ENCODE results near the gene SLC4A3. TPM values are rescaled to one million over a fixed set of nuclear protein-coding genes. Genes with fewer than 3 reads are reported as not detected.
A peak's percentile ranks its signal among the peaks of the same experiment; 100 is the strongest.

Gene SLC4A3
- total RNA-seq, 1 donor from 2014 or later: not detected

- Mint-ChIP-seq H3K4me3 (no peak overlapping the region), H3K36me3 (ENCODE audit: low read depth) (peaks cover 11% of the 10 kb centered on the region), H3K27ac (no peak overlapping the region), H3K9me3 (no peaks in the 10 kb centered on the region), H3K27me3 (ENCODE audit: insufficient read depth) (no peaks in the 10 kb centered on the region), H3K4me1 (ENCODE audit: low read depth) (peaks cover 7% of the 10 kb centered on the region)
- intact Hi-C loops (cut with micrococcal nuclease): no loop called here
- DNase-seq (ENCODE audit: low spot score): no peak
These were observed 12.4 kb upstream of the SLC4A3 start for GRCh38 chr2:219615036-219615435.

- Mint-ChIP-seq H3K4me1 (ENCODE audit: low read depth) (peaks cover 7% of the 10 kb centered on the region), H3K4me3 (no peak overlapping the region), H3K27ac (no peak overlapping the region), H3K36me3 (ENCODE audit: low read depth) (peaks cover 11% of the 10 kb centered on the region), H3K27me3 (ENCODE audit: insufficient read depth) (peaks cover 2% of the 10 kb centered on the region), H3K9me3 (no peaks in the 10 kb centered on the region)
- no peak for DNase-seq (ENCODE audit: low spot score)
- intact Hi-C loops (cut with micrococcal nuclease): no loop called here
These were observed 11.5 kb upstream of the SLC4A3 start for GRCh38 chr2:219615894-219616293.

GRCh38 chr2:219616550-219616949 lies 10.9 kb upstream of the SLC4A3 start:
- intact Hi-C loops (cut with micrococcal nuclease): no loop called here
- no peak for DNase-seq (ENCODE audit: low spot score)
- H3K36me3 Mint-ChIP-seq (ENCODE audit: low read depth): peaks cover 8% of the 10 kb centered on the region
- no peak overlapping the region for H3K4me3 Mint-ChIP-seq
- no peak overlapping the region for H3K27ac Mint-ChIP-seq
- no peaks in the 10 kb centered on the region for H3K9me3 Mint-ChIP-seq
- peaks cover 7% of the 10 kb centered on the region for H3K4me1 Mint-ChIP-seq (ENCODE audit: low read depth)
- peaks cover 6% of the 10 kb centered on the region for H3K27me3 Mint-ChIP-seq (ENCODE audit: insufficient read depth)

GRCh38 chr2:219618733-219619122 lies 8.7 kb upstream of the SLC4A3 start:
- no peaks in the 10 kb centered on the region for H3K9me3 Mint-ChIP-seq
- no peak overlapping the region for H3K27ac Mint-ChIP-seq
- no peaks in the 10 kb centered on the region for H3K4me1 Mint-ChIP-seq (ENCODE audit: low read depth)
- no peak for DNase-seq (ENCODE audit: low spot score)
- peaks cover 8% of the 10 kb centered on the region for H3K36me3 Mint-ChIP-seq (ENCODE audit: low read depth)
- intact Hi-C loops (cut with micrococcal nuclease): no loop called here
- H3K4me3 Mint-ChIP-seq: no peak overlapping the region
- peaks cover 7% of the 10 kb centered on the region for H3K27me3 Mint-ChIP-seq (ENCODE audit: insufficient read depth)

GRCh38 chr2:219619235-219619634 lies 8.2 kb upstream of the SLC4A3 start:
- Mint-ChIP-seq H3K9me3 (no peaks in the 10 kb centered on the region), H3K36me3 (ENCODE audit: low read depth) (peaks cover 8% of the 10 kb centered on the region), H3K27me3 (ENCODE audit: insufficient read depth) (peaks cover 7% of the 10 kb centered on the region), H3K4me1 (ENCODE audit: low read depth) (no peaks in the 10 kb centered on the region), H3K27ac (no peak overlapping the region), H3K4me3 (no peak overlapping the region)
- intact Hi-C loops (cut with micrococcal nuclease): no loop called here
- DNase-seq (ENCODE audit: low spot score): no peak

GRCh38 chr2:219620546-219620945 lies 6.9 kb upstream of the SLC4A3 start:
- Mint-ChIP-seq H3K36me3 (ENCODE audit: low read depth) (no peaks in the 10 kb centered on the region), H3K4me3 (no peak overlapping the region), H3K27ac (no peak overlapping the region), H3K27me3 (ENCODE audit: insufficient read depth) (peaks cover 16% of the 10 kb centered on the region), H3K9me3 (no peaks in the 10 kb centered on the region), H3K4me1 (ENCODE audit: low read depth) (no peaks in the 10 kb centered on the region)
- intact Hi-C loops (cut with micrococcal nuclease): no loop called here
- DNase-seq (ENCODE audit: low spot score): no peak

GRCh38 chr2:219621935-219622334 lies 5.5 kb upstream of the SLC4A3 start:
- no peak overlapping the region for H3K4me3 Mint-ChIP-seq
- intact Hi-C loops (cut with micrococcal nuclease): no loop called here
- no peak overlapping the region for H3K27ac Mint-ChIP-seq
- H3K4me1 Mint-ChIP-seq (ENCODE audit: low read depth): peaks cover 5% of the 10 kb centered on the region
- no peak for DNase-seq (ENCODE audit: low spot score)
- peaks cover 28% of the 10 kb centered on the region for H3K27me3 Mint-ChIP-seq (ENCODE audit: insufficient read depth)
- no peaks in the 10 kb centered on the region for H3K36me3 Mint-ChIP-seq (ENCODE audit: low read depth)
- H3K9me3 Mint-ChIP-seq: no peaks in the 10 kb centered on the region

- H3K27ac Mint-ChIP-seq: no peak overlapping the region
- H3K27me3 Mint-ChIP-seq (ENCODE audit: insufficient read depth): peaks cover 30% of the 10 kb centered on the region
- intact Hi-C loops (cut with micrococcal nuclease): no loop called here
- H3K4me1 Mint-ChIP-seq (ENCODE audit: low read depth): peaks cover 6% of the 10 kb centered on the region
- no peaks in the 10 kb centered on the region for H3K9me3 Mint-ChIP-seq
- H3K36me3 Mint-ChIP-seq (ENCODE audit: low read depth): no peaks in the 10 kb centered on the region
- DNase-seq (ENCODE audit: low spot score): no peak
- no peak overlapping the region for H3K4me3 Mint-ChIP-seq
These were observed 5.0 kb upstream of the SLC4A3 start for GRCh38 chr2:219622472-219622871.

GRCh38 chr2:219624565-219624964 lies 2.9 kb upstream of the SLC4A3 start:
- intact Hi-C loops (cut with micrococcal nuclease): no loop called here
- no peak overlapping the region for H3K4me3 Mint-ChIP-seq
- H3K27ac Mint-ChIP-seq: no peak overlapping the region
- no peaks in the 10 kb centered on the region for H3K36me3 Mint-ChIP-seq (ENCODE audit: low read depth)
- H3K27me3 Mint-ChIP-seq (ENCODE audit: insufficient read depth): peaks cover 38% of the 10 kb centered on the region
- peaks cover 6% of the 10 kb centered on the region for H3K4me1 Mint-ChIP-seq (ENCODE audit: low read depth)
- no peaks in the 10 kb centered on the region for H3K9me3 Mint-ChIP-seq
- DNase-seq (ENCODE audit: low spot score): no peak

GRCh38 chr2:219625179-219625578 lies 2.3 kb upstream of the SLC4A3 start:
- intact Hi-C loops (cut with micrococcal nuclease): no loop called here
- H3K4me3 Mint-ChIP-seq: no peak overlapping the region

GRCh38 chr2:219626540-219626939 lies 890 bp upstream of the SLC4A3 start:
- Mint-ChIP-seq H3K36me3 (ENCODE audit: low read depth) (no peaks in the 10 kb centered on the region), H3K27ac (no peak overlapping the region), H3K27me3 (ENCODE audit: insufficient read depth) (peaks cover 33% of the 10 kb centered on the region), H3K9me3 (no peaks in the 10 kb centered on the region), H3K4me3 (peak overlapping the region; percentile 72), H3K4me1 (ENCODE audit: low read depth) (peaks cover 6% of the 10 kb centered on the region)
- intact Hi-C loops (cut with micrococcal nuclease): no loop called here
- DNase-seq (ENCODE audit: low spot score): no peak

More at GRCh38 chr2:219625179-219625578, 2.3 kb upstream of the SLC4A3 start:
- peaks cover 6% of the 10 kb centered on the region for H3K4me1 Mint-ChIP-seq (ENCODE audit: low read depth)
- H3K27ac Mint-ChIP-seq: no peak overlapping the region
- H3K9me3 Mint-ChIP-seq: no peaks in the 10 kb centered on the region
- peaks cover 38% of the 10 kb centered on the region for H3K27me3 Mint-ChIP-seq (ENCODE audit: insufficient read depth)
- DNase-seq (ENCODE audit: low spot score): no peak
- no peaks in the 10 kb centered on the region for H3K36me3 Mint-ChIP-seq (ENCODE audit: low read depth)

- intact Hi-C loops (cut with micrococcal nuclease): no loop called here
- no peaks in the 10 kb centered on the region for H3K36me3 Mint-ChIP-seq (ENCODE audit: low read depth)
- H3K27me3 Mint-ChIP-seq (ENCODE audit: insufficient read depth): peaks cover 33% of the 10 kb centered on the region
- H3K4me1 Mint-ChIP-seq (ENCODE audit: low read depth): peaks cover 6% of the 10 kb centered on the region
- no peaks in the 10 kb centered on the region for H3K9me3 Mint-ChIP-seq
- H3K4me3 Mint-ChIP-seq: peak overlapping the region; percentile 47
- H3K27ac Mint-ChIP-seq: no peak overlapping the region
- DNase-seq (ENCODE audit: low spot score): no peak
These were observed 980 bp downstream of the SLC4A3 start for GRCh38 chr2:219628235-219628985.

- intact Hi-C loops (cut with micrococcal nuclease): no loop called here
- peak overlapping the region; percentile 47 for H3K4me3 Mint-ChIP-seq
- peaks cover 6% of the 10 kb centered on the region for H3K4me1 Mint-ChIP-seq (ENCODE audit: low read depth)
- peaks cover 33% of the 10 kb centered on the region for H3K27me3 Mint-ChIP-seq (ENCODE audit: insufficient read depth)
- no peak overlapping the region for H3K27ac Mint-ChIP-seq
- DNase-seq (ENCODE audit: low spot score): no peak
- no peaks in the 10 kb centered on the region for H3K9me3 Mint-ChIP-seq
- H3K36me3 Mint-ChIP-seq (ENCODE audit: low read depth): no peaks in the 10 kb centered on the region
These were observed 1.8 kb downstream of the SLC4A3 start for GRCh38 chr2:219628986-219629901.
